Right lobe of liver (tissue), 6 donors: ENCODE measurements around the gene ANKRD16. TPM values are rescaled to one million over a fixed set of nuclear protein-coding genes. Genes with fewer than 3 reads are reported as not detected.

ENCODE experiments used
- ATAC-seq, 4 donors: fragments of 200-7000 bp; cut with Tn5 transposase; one replicate each; pipeline ENCODE4 v1.9.1; 2020; ENCODE audit warnings: mild to moderate bottlenecking in 4 of 4, moderate library complexity in 4 of 4
- DNase-seq, 3 donors: peaks; one replicate each; pipeline ENCODE4 v3.0.0-alpha.2; 2020
- H3K27ac ChIP-seq, 3 donors: fragments of 200-600 bp; one replicate each; pipeline ENCODE4 v1.8.0; 2022
- H3K27me3 ChIP-seq, 2 donors: fragments of 200-600 bp; one replicate each; pipeline ENCODE4 v1.8.0; 2022
- H3K36me3 ChIP-seq, 4 donors: fragments of 200-600 bp; sonication (generic) in 1 of 4; one replicate each; pipeline versions ENCODE4 v1.5.1 to v1.8.0; 2017 to 2022; ENCODE audit warnings: control low read depth in 1 of 4
- H3K4me1 ChIP-seq, 4 donors: fragments of 200-600 bp; sonication (generic) in 1 of 4; one replicate each; pipeline versions ENCODE4 v1.5.1 to v1.8.0; 2017 to 2022; ENCODE audit warnings: control low read depth in 1 of 4
- H3K4me3 ChIP-seq, 3 donors: fragments of 200-600 bp; one replicate each; pipeline ENCODE4 v1.8.0; 2022
- H3K9me3 ChIP-seq, 4 donors: fragments of 200-600 bp; sonication (generic) in 1 of 4; one replicate each; pipeline versions ENCODE4 v1.5.1 to v1.8.0; 2017 to 2022; ENCODE audit warnings: control low read depth in 1 of 4
- POLR2A ChIP-seq: fragments of 450-650 bp; IDR thresholded peaks from one replicate; pipeline ENCODE4 v1.6.1; 2017; ENCODE audit warnings: antibody characterized with exemption, mild to moderate bottlenecking
- WGBS: methylation state at CpG from one replicate; pipeline ENCODE4 v1.1.6; 2018; ENCODE audit warnings: low coverage, low lambda C conversion rate; ENCODE audit not compliant: insufficient coverage; ENCODE audit errors: missing lambda C conversion rate; 5-methylcytosine and 5-hydroxymethylcytosine counted together
- intact Hi-C, 2 donors: fragments of 100-400 bp; cut with DNase I; formaldehyde crosslinking; loops; one replicate each; pipeline versions ENCODE4 v1.11.2 to v1.14.1; 2022
- total RNA-seq, 6 experiments: library from RNA; depleted of rRNA in 2 of 6; stranded (reverse); fragments of >200 nt in 2 of 6; fragmentation: NEBNext Ultra II Directional in 3 of 6; extraction: Animal tissue kit (Norgen Biotek cat#: 25700) in 3 of 6; gene quantifications; one replicate each; pipeline versions ENCODE4 v1.1.0 to v1.2.4, GENCODE V29; 2016 to 2023
- TF ChIP-seq, protein P1 (sequence below), 4 donors: fragments of 200-600 bp in 3 of 4; fragments of 450-650 bp in 1 of 4; IDR thresholded peaks; one replicate each; pipeline versions ENCODE4 v1.5.1 to v1.8.0; 2016 to 2022; ENCODE audit warnings: antibody characterized with exemption in 4 of 4, mild to moderate bottlenecking in 2 of 4
- donor health status: DM: no; HTN: yes; CAD: no.
- donor health status: DM: no; HTN: no; CAD: no.
- donor health status: DM: no; HTN: no; CAD: no.
- donor health status: DM: no; HTN: yes; CAD: no.
- donor health status: DM: no; HTN: yes; CAD: no.

ANKRD16 gene
- total RNA-seq, 6 experiments from 2014 or later: 1.8 to 6.1 (median 4.1) TPM

- H3K27ac ChIP-seq: no peak overlapping the region
- H3K36me3 ChIP-seq: peaks cover 0 to 25% (median 4%) of the 10 kb centered on the region in 4 donors
- no peak for ATAC-seq
- DNase-seq: no peak
- no peak overlapping the region for H3K4me3 ChIP-seq
- 87% methylated on average over 4 of the region's 8 CpGs for WGBS
- intact Hi-C loops: no loop called here
- H3K4me1 ChIP-seq: peaks cover 0 to 16% (median 2%) of the 10 kb centered on the region in 4 donors
- no peaks in the 10 kb centered on the region for H3K27me3 ChIP-seq
- no peaks in the 10 kb centered on the region for H3K9me3 ChIP-seq
- TF ChIP-seq, protein P1, sequence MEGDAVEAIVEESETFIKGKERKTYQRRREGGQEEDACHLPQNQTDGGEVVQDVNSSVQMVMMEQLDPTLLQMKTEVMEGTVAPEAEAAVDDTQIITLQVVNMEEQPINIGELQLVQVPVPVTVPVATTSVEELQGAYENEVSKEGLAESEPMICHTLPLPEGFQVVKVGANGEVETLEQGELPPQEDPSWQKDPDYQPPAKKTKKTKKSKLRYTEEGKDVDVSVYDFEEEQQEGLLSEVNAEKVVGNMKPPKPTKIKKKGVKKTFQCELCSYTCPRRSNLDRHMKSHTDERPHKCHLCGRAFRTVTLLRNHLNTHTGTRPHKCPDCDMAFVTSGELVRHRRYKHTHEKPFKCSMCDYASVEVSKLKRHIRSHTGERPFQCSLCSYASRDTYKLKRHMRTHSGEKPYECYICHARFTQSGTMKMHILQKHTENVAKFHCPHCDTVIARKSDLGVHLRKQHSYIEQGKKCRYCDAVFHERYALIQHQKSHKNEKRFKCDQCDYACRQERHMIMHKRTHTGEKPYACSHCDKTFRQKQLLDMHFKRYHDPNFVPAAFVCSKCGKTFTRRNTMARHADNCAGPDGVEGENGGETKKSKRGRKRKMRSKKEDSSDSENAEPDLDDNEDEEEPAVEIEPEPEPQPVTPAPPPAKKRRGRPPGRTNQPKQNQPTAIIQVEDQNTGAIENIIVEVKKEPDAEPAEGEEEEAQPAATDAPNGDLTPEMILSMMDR (IDR thresholded peaks at IDR 0.05): no peak
- TF ChIP-seq POLR2A: no peak
These were observed 5.2 kb upstream of the ANKRD16 start for GRCh38 chr10:5894873-5895272.

- TF ChIP-seq, protein P1 (IDR thresholded peaks at IDR 0.05): no peak
- TF ChIP-seq POLR2A: no peak
- H3K4me3 ChIP-seq: no peak overlapping the region
- intact Hi-C loops: no loop called here
- H3K4me1 ChIP-seq: peaks cover 0 to 16% (median 2%) of the 10 kb centered on the region in 4 donors
- DNase-seq: no peak
- H3K27me3 ChIP-seq: no peaks in the 10 kb centered on the region
- peaks cover 0 to 25% (median 4%) of the 10 kb centered on the region in 4 donors for H3K36me3 ChIP-seq
- H3K9me3 ChIP-seq: no peaks in the 10 kb centered on the region
- no peak for ATAC-seq
- no peak overlapping the region for H3K27ac ChIP-seq
- WGBS: 75% methylated on average over 4 of the region's 4 CpGs
These were observed 4.7 kb upstream of the ANKRD16 start for GRCh38 chr10:5894403-5894802.

DNA sequence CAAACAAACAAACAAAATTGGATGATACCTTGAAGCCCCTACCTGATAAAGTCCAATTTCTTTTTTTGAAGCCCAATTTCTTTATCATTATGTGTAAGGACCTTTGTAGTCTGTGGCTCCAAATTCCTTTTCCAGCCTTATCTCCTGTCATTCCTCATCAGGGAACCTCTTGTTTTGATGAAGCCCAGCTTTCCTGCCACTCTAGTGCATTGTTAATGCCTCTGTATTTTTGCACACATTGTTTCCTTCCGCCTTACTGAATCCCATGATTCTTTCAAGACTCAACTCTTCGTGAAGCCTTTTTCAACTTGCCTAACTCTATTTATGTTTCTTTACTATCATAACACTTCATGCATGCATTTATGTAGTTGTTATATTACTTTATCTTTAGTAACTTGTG, 3.6 kb upstream of the ANKRD16 start:
- Histone ChIP-seq H3K4me1 (peaks cover 0 to 21% (median 2%) of the 10 kb centered on the region in 4 donors), H3K36me3 (peaks cover 0 to 25% (median 4%) of the 10 kb centered on the region in 4 donors), H3K27me3 (no peaks in the 10 kb centered on the region), H3K4me3 (no peak overlapping the region), H3K9me3 (no peaks in the 10 kb centered on the region), H3K27ac (no peak overlapping the region)
- ATAC-seq (no peak), DNase-seq (no peak)
- intact Hi-C loops: no loop called here
- 61% methylated on average over 2 of the region's 2 CpGs for WGBS
- TF ChIP-seq, protein P1 (IDR thresholded peaks at IDR 0.05): no peak

DNA sequence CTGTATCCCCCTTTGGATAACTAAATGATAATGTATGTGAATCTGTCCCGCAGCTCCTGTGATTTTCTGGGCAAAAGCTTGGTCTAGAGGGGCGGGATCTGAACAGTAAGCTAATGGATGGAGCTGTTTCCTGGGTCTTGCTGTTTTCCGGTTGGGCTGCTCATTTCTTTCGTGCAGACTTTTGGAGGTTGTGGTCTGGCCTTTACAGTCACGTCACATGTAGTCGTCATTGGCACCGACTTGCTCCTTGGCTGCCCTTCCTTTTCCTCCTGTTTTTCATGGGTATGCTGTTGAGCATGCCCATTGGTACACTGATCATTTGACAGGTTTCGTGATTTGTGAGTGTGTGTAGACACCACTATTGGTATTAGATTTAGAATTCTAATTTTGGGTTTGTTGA, 2.3 kb upstream of the ANKRD16 start:
- H3K27me3 ChIP-seq: no peaks in the 10 kb centered on the region
- DNase-seq (no peak), ATAC-seq (no peak)
- H3K36me3 ChIP-seq: peaks cover 0 to 25% (median 4%) of the 10 kb centered on the region in 4 donors
- H3K4me3 ChIP-seq: no peak overlapping the region
- intact Hi-C loops: no loop called here
- no peak overlapping the region for H3K27ac ChIP-seq
- TF ChIP-seq, protein P1 (IDR thresholded peaks at IDR 0.05): no peak
- TF ChIP-seq POLR2A: no peak
- WGBS: 64% methylated on average over 8 of the region's 8 CpGs
- H3K4me1 ChIP-seq: peaks cover 0 to 25% (median 4%) of the 10 kb centered on the region in 4 donors
- H3K9me3 ChIP-seq: no peaks in the 10 kb centered on the region

- H3K4me3 ChIP-seq: peak overlapping the region; percentile 61 to 87 (median 63)
- TF ChIP-seq, protein P1 (IDR thresholded peaks at IDR 0.05): no peak
- no peak for TF ChIP-seq POLR2A
- intact Hi-C loops: no loop called here
- peaks cover 0 to 20% (median 4%) of the 10 kb centered on the region in 4 donors for H3K36me3 ChIP-seq
- peak overlapping the region in 2 of 3 donors; percentile 17 to 71 for H3K27ac ChIP-seq
- H3K9me3 ChIP-seq: no peaks in the 10 kb centered on the region
- peaks cover 0 to 30% (median 4%) of the 10 kb centered on the region in 4 donors for H3K4me1 ChIP-seq
- no peak for DNase-seq
- 53% methylated on average over 7 of the region's 7 CpGs for WGBS
- no peak for ATAC-seq
- no peaks in the 10 kb centered on the region for H3K27me3 ChIP-seq
These were observed 1.3 kb upstream of the ANKRD16 start for GRCh38 chr10:5891009-5891408.
